PFSK-1 (cell line): Measurements from ENCODE around the gene RGS10.

Experiments used
- FOXP2 ChIP-seq: optimal IDR thresholded peaks from 2 replicates; pipeline ENCODE3; 2011; ENCODE audit warnings: borderline replicate concordance, control low read depth, inconsistent platforms; ENCODE audit not compliant: insufficient read depth; ENCODE audit errors: extremely low read length, extremely low read depth
- POLR2AphosphoS5 ChIP-seq: IDR thresholded peaks from 2 replicates; pipeline ENCODE4 v1.6.1; 2012; ENCODE audit warnings: low read depth, mild to moderate bottlenecking, control low read depth, low read length, moderate library complexity
- REST ChIP-seq, 2 experiments: IDR thresholded peaks; 2 replicates each; pipeline versions ENCODE4 v1.6.1 to v1.8.0; 2011 to 2012; ENCODE audit warnings: low read depth in 2 of 2, low read length in 2 of 2, control low read depth in 1 of 2, inconsistent platforms in 1 of 2, mild to moderate bottlenecking in 1 of 2, moderate library complexity in 1 of 2; ENCODE audit not compliant: insufficient read depth in 1 of 2
- SIN3A ChIP-seq: IDR thresholded peaks from 2 replicates; pipeline ENCODE4 v1.6.1; 2012; ENCODE audit warnings: mild to moderate bottlenecking, low read length, moderate library complexity, borderline replicate concordance; ENCODE audit not compliant: insufficient read depth
- TAF1 ChIP-seq: IDR thresholded peaks from 2 replicates; pipeline ENCODE4 v1.6.1; 2012; ENCODE audit warnings: low read length, control low read depth, borderline replicate concordance; ENCODE audit not compliant: insufficient read depth

Gene RGS10

DNA sequence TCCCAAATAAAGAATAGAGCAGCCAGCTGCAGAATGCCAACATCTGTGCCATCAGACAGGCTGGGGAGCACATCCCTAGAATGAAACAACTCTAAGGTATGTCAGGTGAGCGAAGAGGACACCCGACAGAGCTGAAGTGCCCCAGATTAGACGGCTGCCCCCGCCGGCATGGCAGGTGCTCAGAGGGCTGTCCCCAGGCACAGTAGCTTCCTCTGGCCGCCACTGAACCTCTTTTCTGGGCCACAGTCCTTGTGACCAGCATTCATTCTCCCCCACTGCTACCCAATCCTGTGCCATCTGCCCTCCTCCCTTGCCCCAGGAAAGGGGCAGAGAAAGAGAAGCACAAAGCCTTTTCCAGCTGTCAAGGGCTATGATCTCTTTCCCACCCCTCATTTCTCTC is 41.7 kb downstream of the RGS10 start:
- TF ChIP-seq TAF1 (no peak), FOXP2 (no peak), SIN3A (no peak), REST (IDR thresholded peaks at IDR 0.05; ENCODE audit: insufficient read depth in 1 of 2, low read depth in 2 of 2, low read length in 2 of 2) (no peak), POLR2AphosphoS5 (no peak)

- TF ChIP-seq REST (IDR thresholded peaks at IDR 0.05; ENCODE audit: insufficient read depth in 1 of 2, low read depth in 2 of 2, low read length in 2 of 2) = no peak
Observed at GRCh38 chr10:119500123-119500795, 42.3 kb downstream of the RGS10 start.

DNA sequence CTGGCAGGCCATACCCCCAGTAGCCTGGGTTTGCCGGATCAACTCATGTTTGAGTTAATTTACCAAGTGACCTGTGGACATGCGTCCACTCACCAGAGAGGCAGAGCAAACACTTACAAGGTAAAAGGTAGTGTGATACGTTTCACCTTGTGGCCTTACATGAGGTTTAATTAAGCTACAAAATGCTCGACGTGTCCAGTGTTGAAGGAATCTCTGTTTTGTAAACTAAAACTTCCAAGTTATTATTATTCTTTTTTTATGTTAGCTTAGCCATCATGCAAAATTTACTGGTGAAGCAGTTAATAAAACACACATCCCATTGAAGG is 42.9 kb downstream of the RGS10 start:
- TF ChIP-seq POLR2AphosphoS5 (no peak), SIN3A (no peak), TAF1 (no peak), FOXP2 (no peak), REST (IDR thresholded peaks at IDR 0.05; ENCODE audit: insufficient read depth in 1 of 2, low read depth in 2 of 2, low read length in 2 of 2) (no peak)

DNA sequence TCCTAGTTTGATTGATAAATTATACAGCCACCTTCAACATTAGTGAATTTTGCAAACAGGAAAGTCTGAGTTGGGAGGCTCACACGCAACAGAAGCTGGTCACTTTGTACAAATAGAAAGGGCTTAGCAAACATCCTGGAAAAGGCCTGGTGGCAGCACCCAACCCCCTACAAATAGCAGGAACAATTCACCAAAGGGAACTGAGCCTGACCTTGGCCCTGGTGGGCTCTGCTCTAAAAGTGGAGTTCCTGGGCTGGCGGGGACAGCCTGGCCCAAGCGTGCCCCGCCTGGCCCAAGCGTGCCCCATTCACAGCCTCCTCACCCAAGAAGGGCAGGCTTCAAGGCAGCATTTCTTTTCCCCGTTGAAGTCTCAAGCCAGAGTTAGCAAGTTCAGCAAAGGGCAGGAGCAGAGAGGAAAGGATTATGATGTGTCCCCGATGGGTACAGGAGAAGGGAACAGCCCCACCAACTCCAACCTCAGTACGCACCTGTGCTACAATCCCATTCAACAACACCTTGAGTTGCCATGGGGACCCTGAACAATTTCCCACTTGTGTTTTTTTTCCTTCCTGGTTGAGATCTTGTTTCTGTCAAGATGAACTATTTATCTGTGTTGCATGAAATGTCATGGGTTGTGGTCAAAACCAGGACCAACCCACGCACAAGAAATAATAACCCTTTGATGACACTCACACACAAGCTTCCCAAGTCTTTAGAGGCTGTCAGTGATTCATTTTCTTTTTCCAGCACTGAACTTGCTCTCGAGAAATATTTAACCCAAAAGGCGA is 43.4 kb downstream of the RGS10 start:
- TF ChIP-seq REST (IDR thresholded peaks at IDR 0.05; ENCODE audit: insufficient read depth in 1 of 2, low read depth in 2 of 2, low read length in 2 of 2) = no peak
- no peak for TF ChIP-seq SIN3A
- TF ChIP-seq POLR2AphosphoS5 = no peak
- TF ChIP-seq FOXP2 = no peak
- no peak for TF ChIP-seq TAF1
